OCI-LY7 (cell line): ENCODE data around the gene CELF6. TPM values are rescaled to one million over a fixed set of nuclear protein-coding genes. Genes with fewer than 3 reads are reported as not detected.

Source experiments
- BruUV-seq: library from RNA; stranded (reverse); fragments of 400-500 nt; replicated peaks from 2 replicates; lab custom pipeline; 2021; lab: Mats Ljungman, UMichigan
- CTCF ChIA-PET: fragments of 300-600 bp; sonication (Branson Sonifier 250); formaldehyde crosslinking; loops from one replicate; lab custom pipeline; 2022; ENCODE audit warnings: antibody characterized with exemption; ENCODE audit not compliant: unreplicated experiment; lab: Charles Lee
- POLR2A ChIA-PET: fragments of 300-600 bp; sonication (Branson Sonifier 250); formaldehyde crosslinking; loops from one replicate; lab custom pipeline; 2022; ENCODE audit warnings: antibody characterized with exemption; lab: Charles Lee
- DNase-seq: peaks from one replicate; pipeline ENCODE4 v3.0.0-alpha.2; 2015; ENCODE audit warnings: low spot score
- H2AFZ ChIP-seq: fragments of 200-600 bp; sonication (generic), shearing (Covaris generic); 2 replicates; pipeline ENCODE4 v1.6.1; 2014; ENCODE audit warnings: mild to moderate bottlenecking, antibody characterized with exemption, low read length, moderate library complexity
- H3K27ac ChIP-seq: fragments of 200-600 bp; sonication (generic); 2 replicates; pipeline ENCODE4 v1.5.1; 2014; ENCODE audit warnings: mixed run types, low read depth, mild to moderate bottlenecking, moderate library complexity, low read length, inconsistent platforms; ENCODE audit not compliant: poor library complexity, severe bottlenecking
- H3K36me3 ChIP-seq: fragments of 200-600 bp; sonication (generic); 2 replicates; pipeline ENCODE4 v1.6.1; 2014; ENCODE audit warnings: mild to moderate bottlenecking, antibody characterized with exemption, low read length, moderate library complexity, mixed read lengths; ENCODE audit not compliant: insufficient read depth
- H3K4me1 ChIP-seq: fragments of 200-600 bp; sonication (generic); 2 replicates; pipeline ENCODE4 v1.5.1; 2014; ENCODE audit warnings: mild to moderate bottlenecking, low read length; ENCODE audit not compliant: insufficient read depth, poor library complexity, severe bottlenecking
- H3K4me2 ChIP-seq: fragments of 200-600 bp; sonication (generic); 2 replicates; pipeline ENCODE4 v1.6.1; 2014; ENCODE audit warnings: mild to moderate bottlenecking, low read length
- H3K4me3 ChIP-seq: fragments of 200-600 bp; sonication (generic); 2 replicates; pipeline ENCODE4 v1.5.1; 2014; ENCODE audit warnings: mild to moderate bottlenecking, low read depth, low read length; ENCODE audit not compliant: poor library complexity, severe bottlenecking
- H3K79me2 ChIP-seq: fragments of 200-600 bp; sonication (generic); 2 replicates; pipeline ENCODE4 v1.6.1; 2016; ENCODE audit warnings: low read depth, mild to moderate bottlenecking, low read length, moderate library complexity, mixed read lengths; ENCODE audit not compliant: insufficient read depth
- H3K9me2 ChIP-seq: fragments of 200-600 bp; sonication (generic); 2 replicates; pipeline ENCODE4 v1.6.1; 2016; ENCODE audit warnings: mild to moderate bottlenecking, low read length, mixed read lengths; ENCODE audit not compliant: insufficient read depth
- H3K9me3 ChIP-seq: fragments of 200-600 bp; sonication (generic); 2 replicates; pipeline ENCODE4 v1.6.1; 2014; ENCODE audit warnings: mild to moderate bottlenecking, mixed run types, low read length, mixed read lengths
- H4K20me1 ChIP-seq: fragments of 200-600 bp; sonication (generic); 2 replicates; pipeline ENCODE4 v1.6.1; 2014; ENCODE audit warnings: mild to moderate bottlenecking, antibody characterized with exemption, low read length, moderate library complexity, mixed read lengths; ENCODE audit not compliant: insufficient read depth
- CTCF ChIP-seq: fragments of 200-600 bp; sonication (generic); conservative IDR thresholded peaks from 2 replicates; pipeline ENCODE4 v1.5.1; 2014; ENCODE audit warnings: mild to moderate bottlenecking, antibody characterized with exemption, low read length, moderate library complexity, mixed read lengths
- EZH2phosphoT487 ChIP-seq: fragments of 200-600 bp; sonication (generic); IDR thresholded peaks from 2 replicates; pipeline ENCODE4 v1.6.1; 2018; ENCODE audit warnings: low read depth, borderline replicate concordance, mild to moderate bottlenecking, mixed run types, antibody characterized with exemption, low read length, moderate library complexity, mixed read lengths
- intact Hi-C: fragments of 100-400 bp; cut with micrococcal nuclease; formaldehyde crosslinking; loops from one replicate; pipeline ENCODE4 v1.10.0; 2022; ENCODE audit not compliant: unreplicated experiment
- total RNA-seq, 2 experiments: library from RNA; depleted of rRNA in 1 of 2; stranded (reverse); fragments of >200 nt in 1 of 2; shearing (Covaris generic) in 1 of 2; gene quantifications; 2 replicates each; pipeline ENCODE4 v1.2.3, GENCODE V29; 2014 to 2022

The CELF6 gene
- total RNA-seq, 2 experiments from 2014 or later = 0.78 to 0.79 TPM

DNA sequence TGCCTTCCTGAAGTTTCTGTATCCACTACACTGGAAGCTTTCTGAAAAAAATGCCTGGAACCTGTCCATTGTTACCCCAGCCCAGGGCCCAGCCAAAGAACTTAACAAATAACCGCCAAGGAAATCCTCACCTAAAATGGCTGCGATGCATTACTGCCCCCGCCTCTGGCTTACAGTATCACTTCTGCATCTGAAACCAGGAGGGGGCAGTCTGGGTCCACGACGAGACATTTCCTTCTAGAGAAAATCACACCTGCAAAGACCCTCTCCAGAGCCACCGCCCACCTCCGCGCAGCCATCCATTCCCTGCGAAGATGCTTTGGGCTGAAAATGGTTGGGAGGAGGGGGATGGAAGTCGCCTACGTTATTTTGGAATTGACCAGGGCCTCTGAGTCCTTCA lies 22.4 kb upstream of the CELF6 start:
- BruUV-seq = no TSS peak
- Histone ChIP-seq H3K27ac (no peak overlapping the region), H3K79me2 (no peaks in the 10 kb centered on the region), H2AFZ (no peak overlapping the region), H4K20me1 (no peaks in the 10 kb centered on the region), H3K4me1 (no peaks in the 10 kb centered on the region), H3K4me3 (no peak overlapping the region), H3K4me2 (no peak overlapping the region), H3K9me2 (no peaks in the 10 kb centered on the region), H3K9me3 (no peaks in the 10 kb centered on the region), H3K36me3 (peaks cover 19% of the 10 kb centered on the region; the same call in 1 of the 2 replicates)
- peak; percentile 39 for DNase-seq
- POLR2A ChIA-PET = no interaction called here
- CTCF ChIA-PET = no interaction called here
- intact Hi-C loops = no loop called here
- TF ChIP-seq CTCF (peak; percentile 75), EZH2phosphoT487 (no peak)

DNA sequence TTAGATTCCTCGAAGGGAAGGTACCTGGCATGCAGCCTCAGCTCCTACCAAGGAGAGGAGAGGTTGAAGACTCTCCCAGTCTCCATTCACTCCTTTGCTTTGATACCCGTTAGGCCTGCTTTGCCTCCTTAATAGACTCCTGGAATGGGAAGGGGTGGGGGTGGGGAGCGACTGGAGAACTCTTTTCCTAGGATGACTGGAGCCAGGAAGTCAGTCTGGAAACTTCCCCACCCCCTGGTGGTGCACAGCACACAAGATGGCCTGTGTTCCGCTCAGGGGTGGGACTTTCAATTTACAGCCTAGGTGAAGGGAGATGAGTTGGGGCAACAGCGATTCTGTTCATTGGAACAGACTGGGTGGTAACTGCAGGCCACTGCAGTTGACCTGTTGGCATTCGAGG lies 21.4 kb upstream of the CELF6 start:
- TF ChIP-seq CTCF (0 out of 2 replicates have a peak, but pooled peaks have one; percentile 15), EZH2phosphoT487 (no peak)
- intact Hi-C loops = no loop called here
- no peak overlapping the region for H3K4me3 ChIP-seq
- H3K4me2 ChIP-seq = no peak overlapping the region
- ChIA-PET POLR2A (no interaction called here), CTCF (no interaction called here)
- H3K79me2 ChIP-seq = no peaks in the 10 kb centered on the region
- H4K20me1 ChIP-seq = no peaks in the 10 kb centered on the region
- no peak for DNase-seq
- H2AFZ ChIP-seq = no peak overlapping the region
- H3K4me1 ChIP-seq = no peaks in the 10 kb centered on the region
- peaks cover 15% of the 10 kb centered on the region; the same call in 1 of the 2 replicates for H3K36me3 ChIP-seq
- no peaks in the 10 kb centered on the region for H3K9me2 ChIP-seq
- no TSS peak for BruUV-seq
- no peak overlapping the region for H3K27ac ChIP-seq
- no peaks in the 10 kb centered on the region for H3K9me3 ChIP-seq

GRCh38 chr15:72340366-72340765 lies 20.4 kb upstream of the CELF6 start:
- intact Hi-C loops = no loop called here
- TF ChIP-seq EZH2phosphoT487 = no peak
- TF ChIP-seq CTCF = no peak
- CTCF ChIA-PET = no interaction called here

More at GRCh38 chr15:72340366-72340765, 20.4 kb upstream of the CELF6 start:
- Histone ChIP-seq H3K4me1 (no peaks in the 10 kb centered on the region), H2AFZ (no peak overlapping the region), H3K4me3 (no peak overlapping the region), H4K20me1 (no peaks in the 10 kb centered on the region), H3K36me3 (peaks cover 7% of the 10 kb centered on the region; the same call in 1 of the 2 replicates), H3K9me3 (no peaks in the 10 kb centered on the region), H3K9me2 (no peaks in the 10 kb centered on the region), H3K27ac (no peak overlapping the region), H3K4me2 (no peak overlapping the region), H3K79me2 (no peaks in the 10 kb centered on the region)
- DNase-seq = no peak
- BruUV-seq = no TSS peak
- POLR2A ChIA-PET = interaction anchor here (0.7 kb wide), 1 partner anchor 114 kb away, joined by 3 read pairs; no protein-coding TSS in a partner anchor
